Caco-2 (cell line): Measurements from ENCODE around the gene LHX8. TPM values are rescaled to one million over a fixed set of nuclear protein-coding genes. Genes with fewer than 3 reads are reported as not detected.

Experiments
- BruUV-seq: library from RNA; stranded (reverse); fragments of 400-500 nt; replicated peaks from 2 replicates; lab custom pipeline; 2021; lab: Mats Ljungman, UMichigan
- CTCF ChIA-PET: fragments of 300-600 bp; sonication (Branson Sonifier 250); formaldehyde crosslinking; loops from one replicate; lab custom pipeline; 2022; ENCODE audit warnings: antibody characterized with exemption; lab: Charles Lee
- POLR2A ChIA-PET: fragments of 300-600 bp; sonication (Branson Sonifier 250); formaldehyde crosslinking; loops from one replicate; lab custom pipeline; 2022; ENCODE audit warnings: antibody characterized with exemption; lab: Charles Lee
- DNase-seq, 2 experiments: peaks; one replicate each; pipeline versions ENCODE4 v3.0.0 to v3.0.0-alpha.2; 2020 to 2022
- H3K27me3 ChIP-seq: replicated peaks from 2 replicates; pipeline ENCODE4 v1.6.0; 2011; ENCODE audit warnings: low read length; ENCODE audit not compliant: control insufficient read depth, insufficient read depth
- H3K36me3 ChIP-seq: 2 replicates; pipeline ENCODE4 v1.5.1; 2011; ENCODE audit warnings: low read length; ENCODE audit not compliant: control insufficient read depth, insufficient read depth
- H3K4me1 ChIP-seq: fragments of 250-450 bp; sonication (Bioruptor Pico); 2 replicates; pipeline ENCODE4 v1.5.1; 2020; ENCODE audit warnings: mild to moderate bottlenecking
- H3K4me3 ChIP-seq: 2 replicates; pipeline ENCODE4 v1.5.1; 2011; ENCODE audit warnings: low read depth, mild to moderate bottlenecking, control low read depth, low read length
- H3K9me3 ChIP-seq: fragments of 250-450 bp; sonication (Bioruptor Pico); 2 replicates; pipeline ENCODE4 v1.5.1; 2020; ENCODE audit warnings: mild to moderate bottlenecking, moderate library complexity
- H3K27ac Mint-ChIP-seq: one replicate; pipeline ENCODE4 v1.8.0; 2022; ENCODE audit warnings: mixed read lengths; ENCODE audit not compliant: unreplicated experiment
- H3K27me3 Mint-ChIP-seq: one replicate; pipeline ENCODE4 v1.8.0; 2022; ENCODE audit warnings: mixed read lengths; ENCODE audit not compliant: insufficient read depth, unreplicated experiment
- H3K36me3 Mint-ChIP-seq: one replicate; pipeline ENCODE4 v1.8.0; 2022; ENCODE audit warnings: mild to moderate bottlenecking, mixed read lengths; ENCODE audit not compliant: insufficient read depth, unreplicated experiment
- H3K4me1 Mint-ChIP-seq: one replicate; pipeline ENCODE4 v1.8.0; 2022; ENCODE audit warnings: low read depth, mixed read lengths; ENCODE audit not compliant: unreplicated experiment
- H3K4me3 Mint-ChIP-seq: one replicate; pipeline ENCODE4 v1.8.0; 2022; ENCODE audit warnings: mild to moderate bottlenecking, moderate library complexity, mixed read lengths; ENCODE audit not compliant: unreplicated experiment
- H3K9me3 Mint-ChIP-seq: one replicate; pipeline ENCODE4 v1.8.0; 2022; ENCODE audit warnings: mixed read lengths; ENCODE audit not compliant: unreplicated experiment
- CTCF ChIP-seq, 2 experiments: fragments of 200-600 bp in 1 of 2; IDR thresholded peaks; 1 replicate in 1 of 2; 2 replicates in 1 of 2; pipeline versions ENCODE4 v1.5.1 to v1.8.0; 2011 to 2022; ENCODE audit warnings: antibody characterized with exemption in 1 of 2, control low read depth in 1 of 2, inconsistent platforms in 1 of 2, low read depth in 1 of 2, low read length in 1 of 2, mild to moderate bottlenecking in 1 of 2, moderate library complexity in 1 of 2; ENCODE audit not compliant: insufficient read depth in 1 of 2, severe bottlenecking in 1 of 2, unreplicated experiment in 1 of 2
- intact Hi-C: fragments of 100-400 bp; cut with micrococcal nuclease; formaldehyde crosslinking; loops from one replicate; pipeline ENCODE4 v1.10.0; 2022; ENCODE audit not compliant: unreplicated experiment
- total RNA-seq: library from RNA; stranded (reverse); gene quantifications from 2 replicates; pipeline ENCODE4 v1.2.3, GENCODE V29; 2022

The LHX8 gene
- total RNA-seq, 1 experiment from 2014 or later, result not detected

GRCh38 chr1:75126611-75127101 lies 7.5 kb upstream of the LHX8 start:
- POLR2A ChIA-PET, result no interaction called here

GRCh38 chr1:75127916-75128717 lies 6.1 kb upstream of the LHX8 start:
- H3K9me3 Mint-ChIP-seq, result peaks cover 9% of the 10 kb centered on the region
- H3K4me1 Mint-ChIP-seq, result no peaks in the 10 kb centered on the region
- no peaks in the 10 kb centered on the region for H3K27me3 Mint-ChIP-seq
- ChIA-PET POLR2A (no interaction called here), CTCF (no interaction called here)
- intact Hi-C loops, result no loop called here
- Histone ChIP-seq H3K4me3 (no peak overlapping the region), H3K36me3 (no peaks in the 10 kb centered on the region), H3K4me1 (no peaks in the 10 kb centered on the region), H3K9me3 (no peaks in the 10 kb centered on the region), H3K27me3 (no peaks in the 10 kb centered on the region)
- no TSS peak for BruUV-seq
- no peak for DNase-seq
- no peak overlapping the region for H3K4me3 Mint-ChIP-seq
- no peak for TF ChIP-seq CTCF (IDR thresholded peaks at IDR 0.05; ENCODE audit: insufficient read depth in 1 of 2, low read depth in 1 of 2, low read length in 1 of 2, severe bottlenecking in 1 of 2, unreplicated experiment in 1 of 2)
- no peaks in the 10 kb centered on the region for H3K36me3 Mint-ChIP-seq
- H3K27ac Mint-ChIP-seq, result no peak overlapping the region

More at GRCh38 chr1:75126611-75127101, 7.5 kb upstream of the LHX8 start:
- no peak for TF ChIP-seq CTCF (IDR thresholded peaks at IDR 0.05; ENCODE audit: insufficient read depth in 1 of 2, low read depth in 1 of 2, low read length in 1 of 2, severe bottlenecking in 1 of 2, unreplicated experiment in 1 of 2)
- CTCF ChIA-PET, result no interaction called here
- no peaks in the 10 kb centered on the region for H3K9me3 Mint-ChIP-seq
- Histone ChIP-seq H3K9me3 (no peaks in the 10 kb centered on the region), H3K4me1 (no peaks in the 10 kb centered on the region), H3K36me3 (no peaks in the 10 kb centered on the region), H3K27me3 (no peaks in the 10 kb centered on the region), H3K4me3 (no peak overlapping the region)
- no peak overlapping the region for H3K27ac Mint-ChIP-seq
- H3K4me3 Mint-ChIP-seq, result no peak overlapping the region
- DNase-seq, result no peak
- BruUV-seq, result no TSS peak
- intact Hi-C loops, result no loop called here
- no peaks in the 10 kb centered on the region for H3K36me3 Mint-ChIP-seq
- no peaks in the 10 kb centered on the region for H3K27me3 Mint-ChIP-seq
- no peaks in the 10 kb centered on the region for H3K4me1 Mint-ChIP-seq

- no peak for DNase-seq
- Mint-ChIP-seq H3K9me3 (peaks cover 9% of the 10 kb centered on the region), H3K27me3 (no peaks in the 10 kb centered on the region), H3K36me3 (no peaks in the 10 kb centered on the region), H3K27ac (no peak overlapping the region), H3K4me3 (no peak overlapping the region), H3K4me1 (no peaks in the 10 kb centered on the region)
- Histone ChIP-seq H3K4me3 (no peak overlapping the region), H3K4me1 (no peaks in the 10 kb centered on the region), H3K36me3 (no peaks in the 10 kb centered on the region), H3K27me3 (no peaks in the 10 kb centered on the region), H3K9me3 (no peaks in the 10 kb centered on the region)
- no peak for TF ChIP-seq CTCF (IDR thresholded peaks at IDR 0.05; ENCODE audit: insufficient read depth in 1 of 2, low read depth in 1 of 2, low read length in 1 of 2, severe bottlenecking in 1 of 2, unreplicated experiment in 1 of 2)
- ChIA-PET CTCF (no interaction called here), POLR2A (no interaction called here)
- BruUV-seq, result no TSS peak
- intact Hi-C loops, result no loop called here
Measured at GRCh38 chr1:75129660-75129982, 4.6 kb upstream of the LHX8 start.
